Vagina (tissue), 2 donors: ENCODE data around the gene SAAL1. TPM values are rescaled to one million over a fixed set of nuclear protein-coding genes. Genes with fewer than 3 reads are reported as not detected.

Experiments
- DNase-seq, 2 donors: peaks; one replicate each; pipeline ENCODE4 v3.0.0-alpha.2; 2017; ENCODE audit errors: extremely low spot score in 2 of 2
- H3K27ac ChIP-seq: fragments of 200-600 bp; sonication (generic); one replicate; pipeline ENCODE4 v1.5.1; 2019
- H3K27me3 ChIP-seq: fragments of 200-600 bp; sonication (generic); one replicate; pipeline ENCODE4 v1.5.1; 2019
- H3K36me3 ChIP-seq, 2 donors: fragments of 200-600 bp; sonication (generic); one replicate each; pipeline ENCODE4 v1.5.1; 2017 to 2019
- H3K4me1 ChIP-seq: fragments of 200-600 bp; sonication (generic); one replicate; pipeline ENCODE4 v1.5.1; 2019
- H3K4me3 ChIP-seq, 2 donors: fragments of 200-600 bp; sonication (generic); 1 replicate in 1 of 2; 2 replicates in 1 of 2; pipeline ENCODE4 v1.5.1; 2016 to 2019
- H3K9me3 ChIP-seq: fragments of 200-600 bp; sonication (generic); one replicate; pipeline ENCODE4 v1.5.1; 2019
- CTCF ChIP-seq, 3 experiments: fragments of 450-650 bp in 2 of 3; fragments of 200-600 bp in 1 of 3; sonication (generic) in 1 of 3; IDR thresholded peaks; one replicate each; pipeline ENCODE4 v1.5.1; 2017 to 2019; ENCODE audit warnings: antibody characterized with exemption in 3 of 3, mild to moderate bottlenecking in 2 of 3, moderate library complexity in 2 of 3
- POLR2A ChIP-seq, 2 donors: fragments of 450-650 bp; IDR thresholded peaks; one replicate each; pipeline ENCODE4 v1.6.1; 2017; ENCODE audit warnings: antibody characterized with exemption in 2 of 2, mild to moderate bottlenecking in 2 of 2, moderate library complexity in 2 of 2
- POLR2AphosphoS5 ChIP-seq, 2 donors: sonication (generic); formaldehyde crosslinking; IDR thresholded peaks; one replicate each; pipeline ENCODE4 v1.9.0; 2017; ENCODE audit warnings: antibody characterized with exemption in 2 of 2, mild to moderate bottlenecking in 2 of 2, low read depth in 1 of 2; ENCODE audit not compliant: insufficient read depth in 1 of 2
- intact Hi-C: fragments of 100-400 bp; cut with DNase I; formaldehyde crosslinking; loops from one replicate; pipeline ENCODE4 v1.15.1; 2023
- total RNA-seq: library from RNA; depleted of rRNA; stranded (reverse); fragments of >200 nt; gene quantifications from one replicate; pipeline ENCODE4 v1.2.3, GENCODE V29; 2016

SAAL1 gene
- total RNA-seq, 1 donor from 2014 or later: 15.2 TPM

- no peaks in the 10 kb centered on the region for H3K27me3 ChIP-seq
- H3K36me3 ChIP-seq: peaks cover 0 to 21% of the 10 kb centered on the region in 2 donors
- no peak for TF ChIP-seq POLR2A (IDR thresholded peaks at IDR 0.05)
- TF ChIP-seq CTCF (IDR thresholded peaks at IDR 0.05): no peak
- TF ChIP-seq POLR2AphosphoS5 (IDR thresholded peaks at IDR 0.05; ENCODE audit: insufficient read depth in 1 of 2, low read depth in 1 of 2): no peak
- H3K4me3 ChIP-seq: no peak overlapping the region
- no peak overlapping the region for H3K27ac ChIP-seq
- intact Hi-C loops: no loop called here
- H3K4me1 ChIP-seq: no peaks in the 10 kb centered on the region
- H3K9me3 ChIP-seq: no peaks in the 10 kb centered on the region
- no peak for DNase-seq
These were observed 24.3 kb downstream of the SAAL1 start for GRCh38 chr11:18081551-18081950.

- no peak for DNase-seq
- H3K4me1 ChIP-seq: no peaks in the 10 kb centered on the region
- no peaks in the 10 kb centered on the region for H3K9me3 ChIP-seq
- no peaks in the 10 kb centered on the region for H3K27me3 ChIP-seq
- TF ChIP-seq POLR2AphosphoS5 (IDR thresholded peaks at IDR 0.05; ENCODE audit: insufficient read depth in 1 of 2, low read depth in 1 of 2) (no peak), POLR2A (IDR thresholded peaks at IDR 0.05) (no peak), CTCF (IDR thresholded peaks at IDR 0.05) (no peak)
- intact Hi-C loops: no loop called here
- H3K27ac ChIP-seq: no peak overlapping the region
- no peak overlapping the region for H3K4me3 ChIP-seq
- peaks cover 0 to 17% of the 10 kb centered on the region in 2 donors for H3K36me3 ChIP-seq
These were observed 25.4 kb downstream of the SAAL1 start for GRCh38 chr11:18080451-18080850.

- Histone ChIP-seq H3K36me3 (peaks cover 0 to 17% of the 10 kb centered on the region in 2 donors), H3K4me3 (no peak overlapping the region), H3K27ac (no peak overlapping the region), H3K27me3 (no peaks in the 10 kb centered on the region), H3K4me1 (no peaks in the 10 kb centered on the region), H3K9me3 (no peaks in the 10 kb centered on the region)
- TF ChIP-seq POLR2A (IDR thresholded peaks at IDR 0.05) (no peak), POLR2AphosphoS5 (IDR thresholded peaks at IDR 0.05; ENCODE audit: insufficient read depth in 1 of 2, low read depth in 1 of 2) (no peak), CTCF (IDR thresholded peaks at IDR 0.05) (no peak)
- intact Hi-C loops: no loop called here
- DNase-seq: no peak
These were observed 27.0 kb downstream of the SAAL1 start for GRCh38 chr11:18078909-18079308.

- Histone ChIP-seq H3K9me3 (no peaks in the 10 kb centered on the region), H3K27ac (no peak overlapping the region), H3K36me3 (peaks cover 0 to 12% of the 10 kb centered on the region in 2 donors), H3K27me3 (no peaks in the 10 kb centered on the region), H3K4me3 (no peak overlapping the region), H3K4me1 (no peaks in the 10 kb centered on the region)
- DNase-seq: no peak
- TF ChIP-seq POLR2AphosphoS5 (IDR thresholded peaks at IDR 0.05; ENCODE audit: insufficient read depth in 1 of 2, low read depth in 1 of 2) (no peak), CTCF (IDR thresholded peaks at IDR 0.05) (no peak)
- intact Hi-C loops: no loop called here
These were observed 30.4 kb downstream of the SAAL1 start for GRCh38 chr11:18075444-18075843.

GRCh38 chr11:18071098-18071705, 34.7 kb downstream of the SAAL1 start:
- TF ChIP-seq POLR2A (IDR thresholded peaks at IDR 0.05) (no peak), POLR2AphosphoS5 (IDR thresholded peaks at IDR 0.05; ENCODE audit: insufficient read depth in 1 of 2, low read depth in 1 of 2) (no peak), CTCF (IDR thresholded peaks at IDR 0.05) (no peak)
- DNase-seq: no peak
- Histone ChIP-seq H3K9me3 (no peaks in the 10 kb centered on the region), H3K4me1 (no peaks in the 10 kb centered on the region), H3K27me3 (no peaks in the 10 kb centered on the region), H3K36me3 (no peaks in the 10 kb centered on the region), H3K27ac (no peak overlapping the region), H3K4me3 (no peak overlapping the region)
- intact Hi-C loops: no loop called here
